Endothelial cell of umbilical vein (primary cell): ENCODE results near the gene HMCES. TPM values are rescaled to one million over a fixed set of nuclear protein-coding genes. Genes with fewer than 3 reads are reported as not detected.

Experiments used
- BruUV-seq: library from RNA; stranded (reverse); fragments of 400-500 nt; replicated peaks from 2 replicates; lab custom pipeline; 2021; lab: Mats Ljungman, UMichigan
- CTCF ChIA-PET: fragments of 300-600, 350-600 bp; sonication (Branson Sonifier 250); formaldehyde crosslinking; loops from one replicate; lab custom pipeline; 2021; ENCODE audit warnings: antibody characterized with exemption, inconsistent platforms; lab: Charles Lee
- POLR2A ChIA-PET: fragments of 300-600, 350-600 bp; sonication (Branson Sonifier 250); formaldehyde crosslinking; loops from one replicate; lab custom pipeline; 2021; ENCODE audit warnings: antibody characterized with exemption, inconsistent platforms; lab: Charles Lee
- DNase-seq: peaks from one replicate; pipeline ENCODE4 v3.0.0-alpha.2; 2011; ENCODE audit warnings: low read depth, low spot score
- FAIRE-seq: peaks from 2 replicates; lab custom pipeline; 2011; peaks lifted over from hg19 to GRCh38; lab: Jason Lieb, UNC
- H2AFZ ChIP-seq: 2 replicates; pipeline ENCODE4 v1.6.0; 2012; ENCODE audit warnings: low read depth, low read length, control low read depth, inconsistent platforms
- H3K27ac ChIP-seq: 2 replicates; pipeline ENCODE4 v1.5.1; 2011; ENCODE audit warnings: low read depth, mild to moderate bottlenecking, control low read depth, low read length, moderate library complexity; ENCODE audit not compliant: insufficient read depth
- H3K27me3 ChIP-seq, 2 experiments: 2 replicates each; pipeline versions ENCODE4 v1.6.0 to v1.6.1; 2011; ENCODE audit warnings: low read length in 2 of 2, mixed read lengths in 1 of 2; ENCODE audit not compliant: control insufficient read depth in 2 of 2, insufficient read depth in 2 of 2
- H3K36me3 ChIP-seq, 2 experiments: 2 replicates in 1 of 2; 3 replicates in 1 of 2; pipeline ENCODE4 v1.5.1; 2011; ENCODE audit warnings: low read length in 2 of 2, mild to moderate bottlenecking in 1 of 2, moderate library complexity in 1 of 2; ENCODE audit not compliant: control insufficient read depth in 2 of 2, insufficient read depth in 2 of 2; ENCODE audit errors: extremely low read depth in 1 of 2
- H3K4me1 ChIP-seq: 3 replicates; pipeline ENCODE4 v1.5.1; 2011; ENCODE audit warnings: mild to moderate bottlenecking, low read length; ENCODE audit not compliant: control insufficient read depth, insufficient read depth; ENCODE audit errors: extremely low read depth
- H3K4me2 ChIP-seq: 2 replicates; pipeline ENCODE4 v1.6.1; 2011; ENCODE audit warnings: low read length, control low read depth, mixed read lengths; ENCODE audit not compliant: insufficient read depth
- H3K4me3 ChIP-seq, 3 experiments: fragments of 200-600 bp in 1 of 3; sonication (generic), shearing (Covaris generic) in 1 of 3; replicated peaks in 1 of 3; 2 replicates each; pipeline ENCODE4 v1.5.1; 2011 to 2016; ENCODE audit warnings: control low read depth in 3 of 3, low read length in 3 of 3, mild to moderate bottlenecking in 2 of 3, inconsistent platforms in 1 of 3, low read depth in 1 of 3, moderate library complexity in 1 of 3; ENCODE audit not compliant: insufficient read depth in 1 of 3
- H3K79me2 ChIP-seq: 2 replicates; pipeline ENCODE4 v1.6.0; 2012; ENCODE audit warnings: low read length, inconsistent platforms; ENCODE audit not compliant: control insufficient read depth, insufficient read depth
- H3K9ac ChIP-seq: replicated peaks from 2 replicates; pipeline ENCODE3; 2011; ENCODE audit warnings: low read length, control low read depth; ENCODE audit not compliant: insufficient read depth; ENCODE audit errors: extremely low read depth
- H3K9me1 ChIP-seq: replicated peaks from 3 replicates; pipeline ENCODE4 v1.6.0; 2011; ENCODE audit warnings: mild to moderate bottlenecking, low read length; ENCODE audit not compliant: control insufficient read depth, insufficient read depth; ENCODE audit errors: extremely low read depth
- H3K9me3 ChIP-seq: replicated peaks from 2 replicates; pipeline ENCODE4 v1.5.1; 2012; ENCODE audit warnings: low read length, inconsistent platforms; ENCODE audit not compliant: control insufficient read depth, insufficient read depth
- H4K20me1 ChIP-seq: replicated peaks from 2 replicates; pipeline ENCODE3; 2011; ENCODE audit warnings: mild to moderate bottlenecking, low read length; ENCODE audit not compliant: control insufficient read depth, insufficient read depth; ENCODE audit errors: extremely low read depth
- CTCF ChIP-seq, 2 donors: IDR thresholded peaks; 1 replicate in 1 of 2; 2 replicates in 1 of 2; pipeline ENCODE4 v1.5.1; 2011; ENCODE audit warnings: low read length in 2 of 2, mild to moderate bottlenecking in 2 of 2, moderate library complexity in 2 of 2, control low read depth in 1 of 2, inconsistent platforms in 1 of 2, low read depth in 1 of 2; ENCODE audit not compliant: insufficient read depth in 1 of 2; ENCODE audit errors: extremely low read depth in 1 of 2
- EZH2 ChIP-seq: IDR thresholded peaks from 2 replicates; pipeline ENCODE4 v1.6.1; 2012; ENCODE audit warnings: borderline replicate concordance, low read depth, mild to moderate bottlenecking, moderate library complexity, low read length, inconsistent platforms; ENCODE audit not compliant: severe bottlenecking
- GATA2 ChIP-seq: IDR thresholded peaks from 2 replicates; pipeline ENCODE4 v1.7.0; 2011; ENCODE audit warnings: low read depth, mild to moderate bottlenecking, moderate library complexity, mixed read lengths, low read length; ENCODE audit not compliant: insufficient read length, insufficient read depth
- MAX ChIP-seq: IDR thresholded peaks from 2 replicates; pipeline ENCODE4 v1.6.1; 2011; ENCODE audit not compliant: insufficient read depth, insufficient read length
- POLR2A ChIP-seq: IDR thresholded peaks from 2 replicates; pipeline ENCODE4 v1.6.1; 2012; ENCODE audit warnings: low read depth, mild to moderate bottlenecking, control low read depth, low read length
- POLR2AphosphoS5 ChIP-seq: IDR thresholded peaks from 2 replicates; pipeline ENCODE4 v1.6.1; 2012; ENCODE audit warnings: low read depth, mild to moderate bottlenecking, control low read depth, low read length, moderate library complexity; ENCODE audit not compliant: insufficient read depth
- dilution Hi-C: fragments of 300-500 bp; cut with MboI; formaldehyde crosslinking; loops from one replicate; pipeline ENCODE4 v1.15.0; 2019; ENCODE audit warnings: low sequenced_read_pairs; ENCODE audit not compliant: extremely low pct_ligation_motif_present
- intact Hi-C: fragments of 100-400 bp; cut with micrococcal nuclease; formaldehyde crosslinking; loops from one replicate; pipeline ENCODE4 v1.10.0; 2022
- polyA plus RNA-seq, 4 experiments: library from polyadenylated mRNA; depleted of rRNA in 3 of 4; stranded (reverse) in 3 of 4; unstranded in 1 of 4; fragments of >200 nt; gene quantifications; 2 replicates each; pipeline versions ENCODE4 v1.2.1 to v1.2.3, GENCODE V29; 2011 to 2012; ENCODE audit warnings: missing spikeins in 1 of 4
- total RNA-seq: library from RNA; stranded (reverse); gene quantifications from 2 replicates; pipeline ENCODE4 v1.2.3, GENCODE V29; 2021

HMCES gene
- total and polyA plus RNA-seq, 2 donors (not counting 3 experiments of a cell fraction or from before 2014, with no cell fraction given) = 30.6 to 40.8 TPM

- H4K20me1 ChIP-seq = no peaks in the 10 kb centered on the region
- BruUV-seq = no TSS peak
- peak; percentile 78 for DNase-seq
- ChIA-PET POLR2A (interaction anchor here (0.8 to 2.2 kb wide), 14 partner anchors 10 to 341 kb away, joined by 3 to 12 read pairs (median 4); no protein-coding TSS in a partner anchor), CTCF (interaction anchor here (0.8 to 2.7 kb wide), 19 partner anchors 9 to 346 kb away, joined by 3 to 26 read pairs (median 5); partner anchors contain the start of genes EFCAB12 and HMCES)
- no peaks in the 10 kb centered on the region for H3K9me3 ChIP-seq
- peaks cover 2% of the 10 kb centered on the region for H3K79me2 ChIP-seq
- intact Hi-C loops = loop anchor here (5.0 kb wide), 1 partner anchor 134 kb away; the partner anchor contains the start of gene CNBP
- peaks cover 4% of the 10 kb centered on the region for H3K4me1 ChIP-seq
- peak; percentile 91 for FAIRE-seq
- TF ChIP-seq MAX (peak; percentile 64), CTCF (IDR thresholded peaks at IDR 0.05; ENCODE audit: extremely low read depth in 1 of 2, insufficient read depth in 1 of 2, low read depth in 1 of 2, low read length in 2 of 2) (peak; percentile 52 to 63), GATA2 (no peak), POLR2A (peak; percentile 100), POLR2AphosphoS5 (peak; percentile 100), EZH2 (no peak)
- H3K27ac ChIP-seq = peak overlapping the region; percentile 76
- H3K27me3 ChIP-seq = no peaks in the 10 kb centered on the region
- H3K36me3 ChIP-seq = no peaks in the 10 kb centered on the region
- H3K4me2 ChIP-seq = peak overlapping the region; percentile 64
- peak overlapping the region; percentile 90 for H2AFZ ChIP-seq
- H3K9me1 ChIP-seq = no peaks in the 10 kb centered on the region
- peak overlapping the region; percentile 73 for H3K9ac ChIP-seq
- dilution Hi-C loops = no loop called here
- peak overlapping the region; percentile 51 to 90 (median 68) for H3K4me3 ChIP-seq
Measured at GRCh38 chr3:129316248-129317013, 37.8 kb downstream of the HMCES start.
